IPS-NIHi11 (cell line): ENCODE measurements around the gene OXNAD1.

ENCODE experiments used
- DNase-seq: peaks from one replicate; pipeline ENCODE4 v3.0.0; 2012; ENCODE audit warnings: mixed read lengths, low spot score

OXNAD1 gene, protein sequence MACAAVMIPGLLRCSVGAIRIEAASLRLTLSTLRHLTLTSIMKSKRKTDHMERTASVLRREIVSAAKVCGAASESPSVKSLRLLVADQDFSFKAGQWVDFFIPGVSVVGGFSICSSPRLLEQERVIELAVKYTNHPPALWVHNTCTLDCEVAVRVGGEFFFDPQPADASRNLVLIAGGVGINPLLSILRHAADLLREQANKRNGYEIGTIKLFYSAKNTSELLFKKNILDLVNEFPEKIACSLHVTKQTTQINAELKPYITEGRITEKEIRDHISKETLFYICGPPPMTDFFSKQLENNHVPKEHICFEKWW

GRCh38 chr3:16264708-16265454 is at the start of gene OXNAD1, which contains the start of gene DPH3:
Gene OXNAD1, plus strand, starts transcription at chr3:16265212. Its CDS starts 5,741 bp downstream, at chr3:16270953.
Gene DPH3, minus strand, starts transcription at chr3:16264943. Its CDS starts 67 bp downstream, at chr3:16264876.
- peak; percentile 97 for DNase-seq

GRCh38 chr3:16216373-16216935 is 48.6 kb upstream of the OXNAD1 start:
- no peak for DNase-seq

- DNase-seq, result no peak
These were observed 45.2 kb upstream of the OXNAD1 start for GRCh38 chr3:16219777-16220176.

- DNase-seq, result no peak
These were observed 43.0 kb upstream of the OXNAD1 start for GRCh38 chr3:16221990-16222389.

GRCh38 chr3:16222547-16222946 is 42.5 kb upstream of the OXNAD1 start:
- DNase-seq, result no peak

GRCh38 chr3:16224325-16224724 is 40.7 kb upstream of the OXNAD1 start:
- DNase-seq, result no peak

GRCh38 chr3:16227566-16227965 is 37.4 kb upstream of the OXNAD1 start:
- DNase-seq, result no peak

GRCh38 chr3:16229681-16230080 is 35.3 kb upstream of the OXNAD1 start:
- DNase-seq, result no peak

GRCh38 chr3:16231983-16232382 is 33.0 kb upstream of the OXNAD1 start:
- peak; percentile 17 for DNase-seq

GRCh38 chr3:16233806-16234205 is 31.2 kb upstream of the OXNAD1 start:
- no peak for DNase-seq

GRCh38 chr3:16234281-16234680 is 30.7 kb upstream of the OXNAD1 start:
- no peak for DNase-seq

DNA sequence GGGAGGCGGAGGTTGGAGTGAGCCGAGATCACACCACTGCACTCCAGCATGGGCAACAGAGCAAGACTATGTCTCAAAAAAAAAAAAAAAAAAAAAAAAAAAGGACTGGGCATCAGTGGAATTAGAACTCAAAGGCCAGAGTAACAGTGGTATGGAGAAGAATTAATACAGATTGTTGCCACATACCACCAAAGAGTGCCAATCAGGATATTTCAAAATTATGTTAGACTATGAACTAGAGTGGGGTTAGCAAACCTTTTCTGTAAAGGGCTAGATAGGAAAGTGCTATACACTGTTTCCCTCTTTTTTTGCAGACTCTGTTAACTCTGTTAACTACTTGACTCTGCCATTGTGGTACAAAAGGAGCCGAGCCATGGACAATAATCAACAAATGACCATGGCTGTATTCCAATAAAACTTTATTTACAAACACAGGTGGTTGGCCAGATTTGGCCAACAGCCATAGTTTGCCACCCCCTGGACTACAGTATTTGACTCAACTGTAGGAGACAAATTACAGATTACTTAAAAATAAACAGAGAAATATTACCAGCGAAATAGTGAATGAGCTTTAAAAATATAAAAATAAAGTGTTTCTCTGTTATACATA is 28.9 kb upstream of the OXNAD1 start:
- no peak for DNase-seq

DNA sequence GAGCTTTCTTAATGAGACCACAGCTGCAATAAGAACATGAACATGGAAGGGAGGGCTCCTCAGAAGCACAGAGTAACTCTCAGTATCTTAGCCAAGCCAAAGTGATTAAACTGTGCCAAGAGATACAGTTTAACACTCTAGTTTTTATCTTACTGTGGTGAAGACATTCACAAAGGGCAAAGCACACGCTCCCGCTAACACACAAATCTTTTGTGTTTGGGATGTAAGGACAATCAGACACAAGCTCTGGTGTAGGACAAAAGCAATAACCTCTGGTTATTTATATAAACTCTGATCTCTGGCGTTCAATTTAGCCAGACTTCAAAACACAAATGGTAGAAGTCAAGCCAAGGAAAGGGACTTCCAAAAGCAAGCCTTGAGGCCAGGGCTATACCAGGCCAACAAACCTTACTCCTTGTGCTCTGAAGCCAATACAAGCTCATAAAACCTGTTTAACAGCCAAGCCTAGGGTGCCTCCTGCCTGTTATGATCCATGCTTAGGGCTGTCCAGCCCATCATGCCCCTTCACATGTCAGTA is 28.1 kb upstream of the OXNAD1 start:
- no peak for DNase-seq

DNA sequence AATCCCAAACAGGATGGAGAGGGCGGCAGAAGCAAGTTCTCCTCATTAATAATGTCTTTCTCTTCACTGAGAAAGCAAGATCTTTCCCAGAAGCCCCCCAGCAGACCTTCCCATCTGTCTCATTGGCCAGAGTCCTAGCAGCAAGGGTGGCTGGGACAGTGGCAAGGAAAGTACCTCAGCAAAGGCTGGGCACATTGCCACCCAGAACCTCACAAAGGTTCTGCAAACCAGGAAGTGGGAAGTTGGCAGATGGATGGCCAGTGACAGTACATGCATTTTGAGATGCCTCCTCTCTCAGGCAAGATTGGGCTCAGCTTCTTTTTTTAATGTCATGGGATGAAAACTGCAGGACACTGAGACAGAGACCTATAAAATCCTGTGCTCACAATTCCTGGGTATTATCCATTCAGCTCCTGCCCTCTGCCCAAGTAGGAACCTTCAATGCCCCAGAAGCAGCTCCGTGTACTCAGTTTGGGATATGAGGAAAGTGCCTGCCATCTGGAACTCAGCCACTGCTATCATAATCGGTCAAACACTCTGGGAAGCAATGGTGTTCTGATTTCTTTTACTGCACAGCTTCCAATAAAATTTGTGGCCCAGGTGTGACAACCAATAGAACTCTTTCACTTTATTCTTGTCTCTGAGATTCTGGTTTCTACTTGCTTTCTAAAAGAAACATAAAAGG is 25.8 kb upstream of the OXNAD1 start:
- no peak for DNase-seq

- DNase-seq, result no peak
These were observed 25.2 kb upstream of the OXNAD1 start for GRCh38 chr3:16239780-16240179.

DNA sequence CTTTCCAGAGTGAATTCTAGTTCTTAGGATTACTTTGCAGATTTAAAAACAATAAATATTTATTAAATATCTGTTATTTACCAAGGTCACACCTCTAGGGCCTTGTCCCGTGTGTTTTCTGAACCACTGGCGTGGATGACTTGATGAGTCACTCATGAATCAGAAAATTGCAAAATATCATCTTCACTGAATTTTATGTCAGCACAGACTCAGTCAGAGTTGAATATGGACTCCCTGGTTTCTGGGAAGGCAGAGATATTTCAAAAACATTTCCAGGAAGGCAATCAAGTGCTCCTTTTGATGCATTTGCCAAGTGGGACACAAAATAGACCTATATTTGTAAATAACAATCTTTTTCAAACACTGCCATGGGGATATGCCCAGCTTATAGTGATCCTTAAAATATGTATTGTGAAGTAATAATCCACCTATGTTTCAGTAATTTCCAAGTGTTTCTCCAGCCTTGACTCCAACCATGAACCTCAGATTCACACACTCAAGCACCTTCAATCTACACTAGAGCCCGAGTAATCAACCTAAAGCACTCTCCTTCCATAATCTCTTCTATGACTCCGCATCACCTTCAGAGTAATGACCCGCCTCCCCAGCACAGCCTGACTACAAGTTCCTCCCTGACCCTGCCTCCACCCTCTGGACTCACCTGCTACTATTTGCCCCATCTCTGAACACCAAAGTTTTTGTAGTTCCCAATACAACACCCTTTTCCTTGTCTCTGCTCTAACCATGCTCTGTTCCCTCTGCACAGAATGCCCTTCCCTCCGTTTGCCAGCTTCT is 24.6 kb upstream of the OXNAD1 start:
- no peak for DNase-seq

GRCh38 chr3:16241225-16241624 is 23.8 kb upstream of the OXNAD1 start:
- no peak for DNase-seq

GRCh38 chr3:16242177-16242576 is 22.8 kb upstream of the OXNAD1 start:
- DNase-seq, result no peak

- no peak for DNase-seq
These were observed 21.1 kb upstream of the OXNAD1 start for GRCh38 chr3:16243706-16244490.

DNA sequence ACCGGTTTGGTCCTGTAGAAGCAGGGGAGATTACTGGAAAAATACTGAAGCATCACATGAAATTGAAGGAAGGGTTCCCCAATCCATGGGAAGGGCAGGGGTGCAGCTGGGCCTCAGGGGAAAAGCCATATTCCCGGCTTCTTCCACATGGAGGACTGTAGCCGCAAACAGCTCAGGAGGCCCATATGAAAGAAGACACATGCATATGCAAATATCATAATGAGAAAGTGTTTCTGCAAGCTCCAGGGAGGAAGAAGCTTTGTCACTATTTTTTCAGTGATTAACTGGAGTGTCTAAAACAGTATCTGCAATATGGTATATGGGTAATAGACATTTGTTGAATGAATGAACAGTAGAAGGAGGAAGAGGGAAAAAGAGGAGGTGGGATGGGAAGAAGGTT is 19.4 kb upstream of the OXNAD1 start:
- DNase-seq, result no peak
